Smooth muscle cell (in vitro differentiated cells): ENCODE measurements around the gene DENND6B. TPM values are rescaled to one million over a fixed set of nuclear protein-coding genes. Genes with fewer than 3 reads are reported as not detected.

Experiments
- DNase-seq: peaks from one replicate; lab custom pipeline; 2025; ENCODE audit not compliant: unreplicated experiment; lab: John Stamatoyannopoulos, UW
- H2AFZ ChIP-seq: fragments of 200-600 bp; sonication (generic); 2 replicates; pipeline ENCODE4 v1.6.0; 2016; ENCODE audit warnings: antibody characterized with exemption, low read depth, mild to moderate bottlenecking
- H3F3A ChIP-seq: fragments of 200-600 bp; sonication (generic); 2 replicates; pipeline ENCODE4 v1.6.0; 2017; ENCODE audit warnings: antibody characterized with exemption, low read depth
- H3K27ac ChIP-seq: fragments of 200-600 bp; sonication (generic); 2 replicates; pipeline ENCODE4 v1.5.1; 2016; ENCODE audit warnings: low read depth, mild to moderate bottlenecking
- H3K27me3 ChIP-seq: fragments of 200-600 bp; sonication (generic); 2 replicates; pipeline ENCODE4 v1.6.1; 2016; ENCODE audit warnings: low read depth, mild to moderate bottlenecking
- H3K36me3 ChIP-seq: fragments of 200-600 bp; sonication (generic); 2 replicates; pipeline ENCODE4 v1.5.1; 2016; ENCODE audit warnings: low read depth
- H3K4me1 ChIP-seq: fragments of 200-600 bp; sonication (generic); 2 replicates; pipeline ENCODE4 v1.5.1; 2016; ENCODE audit warnings: low read depth
- H3K4me2 ChIP-seq: fragments of 200-600 bp; sonication (generic); 2 replicates; pipeline ENCODE4 v1.6.0; 2016; ENCODE audit warnings: mild to moderate bottlenecking
- H3K4me3 ChIP-seq: fragments of 200-600 bp; sonication (generic); 2 replicates; pipeline ENCODE4 v1.5.1; 2016; ENCODE audit warnings: mild to moderate bottlenecking
- H3K79me2 ChIP-seq: fragments of 200-600 bp; sonication (generic); 2 replicates; pipeline ENCODE4 v1.6.0; 2016; ENCODE audit warnings: low read depth, mild to moderate bottlenecking
- H3K9ac ChIP-seq: fragments of 200-600 bp; sonication (generic); 2 replicates; pipeline ENCODE4 v1.6.0; 2016; ENCODE audit warnings: low read depth
- H3K9me3 ChIP-seq: fragments of 200-600 bp; sonication (generic); replicated peaks from 2 replicates; pipeline ENCODE4 v1.5.1; 2016; ENCODE audit warnings: low read depth
- H4K20me1 ChIP-seq: fragments of 200-600 bp; sonication (generic); 2 replicates; pipeline ENCODE4 v1.6.0; 2016; ENCODE audit warnings: low read depth
- CTCF ChIP-seq: fragments of 200-600 bp; sonication (generic); IDR thresholded peaks from 2 replicates; pipeline ENCODE4 v1.5.1; 2017; ENCODE audit warnings: borderline replicate concordance, mild to moderate bottlenecking, antibody characterized with exemption; ENCODE audit not compliant: insufficient read depth, poor library complexity, severe bottlenecking
- WGBS: methylation state at CpG from one replicate; pipeline ENCODE4 v1.1.7; 2016; ENCODE audit warnings: low lambda C conversion rate; 5-methylcytosine and 5-hydroxymethylcytosine counted together
- polyA plus RNA-seq: library from polyadenylated mRNA; unstranded; fragments of >200 nt; fragmentation: Nextera tagmentation; extraction: Ambion mirVana; gene quantifications from 2 replicates; pipeline ENCODE4 v1.2.1, GENCODE V29; 2016
- total RNA-seq: library from RNA; depleted of rRNA; stranded (reverse); fragments of >200 nt; gene quantifications from 2 replicates; pipeline ENCODE4 v1.2.3, GENCODE V29; 2014

DENND6B gene
- total and polyA plus RNA-seq, 2 experiments from 2014 or later, result 3.1 to 7.8 TPM

GRCh38 chr22:50285568-50286229 is 41.1 kb downstream of the DENND6B start:
- Histone ChIP-seq H3K9ac (no peak overlapping the region), H3K4me2 (no peak overlapping the region), H3F3A (no peaks in the 10 kb centered on the region), H3K79me2 (peaks cover 54% of the 10 kb centered on the region), H4K20me1 (peaks cover 94% of the 10 kb centered on the region), H3K36me3 (no peaks in the 10 kb centered on the region), H3K27me3 (no peaks in the 10 kb centered on the region), H3K4me3 (no peak overlapping the region), H3K9me3 (no peaks in the 10 kb centered on the region), H3K27ac (no peak overlapping the region), H3K4me1 (no peaks in the 10 kb centered on the region), H2AFZ (no peak overlapping the region)
- TF ChIP-seq CTCF, result no peak
- WGBS, result over 99% methylated on average over 22 of the region's 34 CpGs
- no peak for DNase-seq

GRCh38 chr22:50284479-50284878 is 42.3 kb downstream of the DENND6B start:
- H3K4me1 ChIP-seq, result no peaks in the 10 kb centered on the region
- no peak overlapping the region for H3K4me2 ChIP-seq
- H3K9ac ChIP-seq, result no peak overlapping the region
- H2AFZ ChIP-seq, result no peak overlapping the region
- no peaks in the 10 kb centered on the region for H3K36me3 ChIP-seq
- 97% methylated on average over 11 of the region's 13 CpGs for WGBS
- peaks cover 42% of the 10 kb centered on the region for H3K79me2 ChIP-seq
- no peaks in the 10 kb centered on the region for H3K9me3 ChIP-seq
- no peaks in the 10 kb centered on the region for H3K27me3 ChIP-seq
- no peak overlapping the region for H3K27ac ChIP-seq
- no peaks in the 10 kb centered on the region for H3F3A ChIP-seq
- no peak for TF ChIP-seq CTCF
- peaks cover 92% of the 10 kb centered on the region for H4K20me1 ChIP-seq
- H3K4me3 ChIP-seq, result no peak overlapping the region
- no peak for DNase-seq

GRCh38 chr22:50283821-50284220 is 43.0 kb downstream of the DENND6B start:
- 97% methylated on average over 28 of the region's 30 CpGs for WGBS
- Histone ChIP-seq H3K9me3 (no peaks in the 10 kb centered on the region), H3F3A (no peaks in the 10 kb centered on the region), H2AFZ (no peak overlapping the region), H3K4me2 (no peak overlapping the region), H3K79me2 (peaks cover 36% of the 10 kb centered on the region), H3K4me1 (no peaks in the 10 kb centered on the region), H4K20me1 (peaks cover 92% of the 10 kb centered on the region), H3K27ac (no peak overlapping the region), H3K4me3 (no peak overlapping the region), H3K36me3 (no peaks in the 10 kb centered on the region), H3K9ac (no peak overlapping the region), H3K27me3 (no peaks in the 10 kb centered on the region)
- no peak for DNase-seq
- no peak for TF ChIP-seq CTCF
